Testis (tissue), 3 donors: Measurements from ENCODE around the gene CYP51A1. TPM values are rescaled to one million over a fixed set of nuclear protein-coding genes. Genes with fewer than 3 reads are reported as not detected.

Source experiments
- DNase-seq: peaks from one replicate; pipeline ENCODE4 v3.0.0-alpha.2; 2019
- H3K27ac ChIP-seq, 2 donors: fragments of 200-600 bp; sonication (generic); one replicate each; pipeline ENCODE4 v1.5.1; 2019
- H3K27me3 ChIP-seq: fragments of 200-600 bp; sonication (generic); one replicate; pipeline ENCODE4 v1.5.1; 2019
- H3K36me3 ChIP-seq: fragments of 200-600 bp; sonication (generic); one replicate; pipeline ENCODE4 v1.5.1; 2017; ENCODE audit warnings: low read depth; ENCODE audit errors: missing control alignments
- H3K4me1 ChIP-seq: fragments of 200-600 bp; sonication (generic); one replicate; pipeline ENCODE4 v1.5.1; 2019
- H3K4me3 ChIP-seq, 2 donors: fragments of 200-600 bp; sonication (generic); one replicate each; pipeline ENCODE4 v1.5.1; 2017 to 2019
- H3K9me3 ChIP-seq: fragments of 200-600 bp; sonication (generic); one replicate; pipeline ENCODE4 v1.5.1; 2017
- POLR2A ChIP-seq: fragments of 450-650 bp; IDR thresholded peaks from one replicate; pipeline ENCODE4 v1.6.1; 2017; ENCODE audit warnings: antibody characterized with exemption, mild to moderate bottlenecking, moderate library complexity
- WGBS, 2 donors: methylation state at CpG; one replicate each; pipeline ENCODE4 v1.1.5; 2018; 5-methylcytosine and 5-hydroxymethylcytosine counted together
- intact Hi-C: fragments of 100-400 bp; cut with DNase I; formaldehyde crosslinking; loops from one replicate; pipeline ENCODE4 v1.15.1; 2023; ENCODE audit warnings: low total_unique reads
- polyA plus RNA-seq: library from polyadenylated mRNA; stranded (reverse); fragments of 350-450 nt; fragmentation: Illumina TruSeq; extraction: RNeasy Lipid Tissue Mini Kit (QIAGEN cat#74804); gene quantifications from one replicate; pipeline ENCODE4 v1.2.3, GENCODE V29; 2014; ENCODE audit warnings: low read depth, low replicate concordance; ENCODE audit not compliant: insufficient read depth
- total RNA-seq, 2 donors: library from RNA; depleted of rRNA; stranded (reverse); fragments of >200 nt; gene quantifications; one replicate each; pipeline ENCODE4 v1.2.3, GENCODE V29; 2016
- TF ChIP-seq, protein P1 (sequence below), 3 experiments: fragments of 450-650 bp in 2 of 3; fragments of 200-600 bp in 1 of 3; sonication (generic) in 1 of 3; IDR thresholded peaks; one replicate each; pipeline ENCODE4 v1.5.1; 2016 to 2019; ENCODE audit warnings: antibody characterized with exemption in 3 of 3, mild to moderate bottlenecking in 2 of 3, moderate library complexity in 1 of 3

Gene CYP51A1
- total and polyA plus RNA-seq, 3 donors from 2014 or later = 138 to 147 (median 141) TPM

DNA sequence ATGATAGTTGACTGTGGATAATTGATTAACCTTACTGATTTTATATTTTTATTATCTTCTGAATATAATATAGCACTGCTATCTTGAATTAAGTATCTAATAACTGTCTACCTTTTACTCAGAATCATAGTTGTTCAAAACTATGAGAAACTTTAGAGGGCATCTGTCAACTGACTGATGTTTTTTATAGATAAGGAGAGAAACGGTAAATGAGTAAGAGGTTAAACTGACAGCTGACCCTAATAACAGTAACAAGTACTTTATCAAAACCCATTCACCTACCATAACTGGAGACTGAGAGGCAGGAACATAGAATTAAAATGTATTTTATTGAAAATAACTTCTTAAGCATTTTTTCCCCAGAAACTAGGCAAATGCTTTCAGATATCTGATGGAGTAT, 62.2 kb downstream of the CYP51A1 start:
- intact Hi-C loops = no loop called here
- Histone ChIP-seq H3K4me1 (no peaks in the 10 kb centered on the region), H3K36me3 (no peaks in the 10 kb centered on the region), H3K27ac (no peak overlapping the region), H3K27me3 (no peaks in the 10 kb centered on the region), H3K4me3 (no peak overlapping the region), H3K9me3 (no peaks in the 10 kb centered on the region)
- WGBS, 2 donors = 81 to 90% methylated on average over 1 of the region's 1 CpG
- no peak for DNase-seq
- TF ChIP-seq, protein P1, sequence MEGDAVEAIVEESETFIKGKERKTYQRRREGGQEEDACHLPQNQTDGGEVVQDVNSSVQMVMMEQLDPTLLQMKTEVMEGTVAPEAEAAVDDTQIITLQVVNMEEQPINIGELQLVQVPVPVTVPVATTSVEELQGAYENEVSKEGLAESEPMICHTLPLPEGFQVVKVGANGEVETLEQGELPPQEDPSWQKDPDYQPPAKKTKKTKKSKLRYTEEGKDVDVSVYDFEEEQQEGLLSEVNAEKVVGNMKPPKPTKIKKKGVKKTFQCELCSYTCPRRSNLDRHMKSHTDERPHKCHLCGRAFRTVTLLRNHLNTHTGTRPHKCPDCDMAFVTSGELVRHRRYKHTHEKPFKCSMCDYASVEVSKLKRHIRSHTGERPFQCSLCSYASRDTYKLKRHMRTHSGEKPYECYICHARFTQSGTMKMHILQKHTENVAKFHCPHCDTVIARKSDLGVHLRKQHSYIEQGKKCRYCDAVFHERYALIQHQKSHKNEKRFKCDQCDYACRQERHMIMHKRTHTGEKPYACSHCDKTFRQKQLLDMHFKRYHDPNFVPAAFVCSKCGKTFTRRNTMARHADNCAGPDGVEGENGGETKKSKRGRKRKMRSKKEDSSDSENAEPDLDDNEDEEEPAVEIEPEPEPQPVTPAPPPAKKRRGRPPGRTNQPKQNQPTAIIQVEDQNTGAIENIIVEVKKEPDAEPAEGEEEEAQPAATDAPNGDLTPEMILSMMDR (IDR thresholded peaks at IDR 0.05) = no peak
- TF ChIP-seq POLR2A = no peak

DNA sequence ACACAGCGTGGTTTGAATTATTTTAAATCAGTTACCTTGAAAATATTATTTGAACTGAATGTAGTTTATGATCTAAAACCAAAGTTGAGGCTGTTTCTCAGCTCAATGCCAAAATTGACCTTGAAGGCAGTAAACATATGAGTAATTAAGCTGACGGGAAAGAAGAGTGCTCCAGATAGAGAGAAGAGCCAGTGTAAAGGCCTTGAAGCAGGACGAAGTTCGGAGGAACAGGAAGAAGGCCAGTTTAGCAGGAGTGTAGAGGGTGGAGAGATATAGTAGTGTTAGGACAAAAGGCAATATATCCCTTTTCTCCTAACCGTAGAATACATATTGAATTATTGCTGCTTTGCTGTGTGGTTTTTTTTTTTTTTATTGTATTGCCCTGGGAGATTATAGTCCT, 63.2 kb downstream of the CYP51A1 start:
- Histone ChIP-seq H3K27ac (peak overlapping the region in 1 of 2 donors; percentile 21), H3K36me3 (no peaks in the 10 kb centered on the region), H3K4me3 (no peak overlapping the region), H3K27me3 (no peaks in the 10 kb centered on the region), H3K4me1 (no peaks in the 10 kb centered on the region), H3K9me3 (no peaks in the 10 kb centered on the region)
- TF ChIP-seq POLR2A = no peak
- TF ChIP-seq, protein P1 (IDR thresholded peaks at IDR 0.05) = no peak
- peak; percentile 26 for DNase-seq
- intact Hi-C loops = no loop called here
- 37 to 51% methylated on average over 5 of the region's 5 CpGs for WGBS, 2 donors

DNA sequence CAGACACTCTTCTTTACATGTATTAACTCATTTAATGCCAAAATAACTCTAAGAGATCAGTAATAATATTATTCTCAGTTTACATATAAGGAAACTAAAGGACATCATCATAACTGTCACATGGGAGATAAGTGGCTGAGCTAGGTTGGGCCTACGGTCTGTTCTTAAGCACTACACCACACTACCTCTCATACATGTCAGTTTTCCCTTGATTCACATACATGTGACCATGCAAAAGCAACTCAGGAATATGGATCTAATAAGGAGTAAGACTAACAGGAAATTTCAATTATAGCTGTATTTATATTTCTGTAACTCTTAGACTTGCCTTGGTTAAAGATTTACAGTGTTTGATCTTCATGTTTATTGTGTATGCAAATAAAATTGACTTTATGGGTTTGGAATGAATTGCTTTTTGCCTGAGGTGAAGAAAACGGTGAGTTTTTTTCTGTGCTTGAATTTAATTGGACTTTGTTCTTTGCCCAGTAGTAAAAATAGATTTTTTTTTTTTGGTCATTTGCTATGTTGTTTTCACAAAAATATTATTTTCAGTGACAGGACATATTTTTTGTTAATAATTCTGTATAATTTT, 69.7 kb downstream of the CYP51A1 start:
- 88 to 96% methylated on average over 2 of the region's 2 CpGs for WGBS, 2 donors
- no peak for TF ChIP-seq POLR2A
- TF ChIP-seq, protein P1 (IDR thresholded peaks at IDR 0.05) = no peak
- Histone ChIP-seq H3K27me3 (no peaks in the 10 kb centered on the region), H3K27ac (no peak overlapping the region), H3K9me3 (no peaks in the 10 kb centered on the region), H3K4me3 (no peak overlapping the region), H3K4me1 (no peaks in the 10 kb centered on the region), H3K36me3 (no peaks in the 10 kb centered on the region)
- intact Hi-C loops = no loop called here
- DNase-seq = no peak

Other genes with a start within 250 kb of the CYP51A1 start
- gene AKAP9, start 193.6 kb downstream of the CYP51A1 start, total RNA-seq = 10 to 100 TPM; 67.3 to 69.0 TPM
- gene AKAP9, start 193.6 kb downstream of the CYP51A1 start, polyA plus RNA-seq = 6.7 TPM
- 10 to 100 TPM in 1 of 2 donors, 1 to 10 TPM in 1; 7.7 to 14.8 TPM for gene LRRD1, start 44.7 kb upstream of the CYP51A1 start, total RNA-seq
- 8.7 TPM for gene LRRD1, start 44.7 kb upstream of the CYP51A1 start, polyA plus RNA-seq
- 100 to 1,000 TPM; 116 to 140 TPM for gene KRIT1, start 111.4 kb upstream of the CYP51A1 start, total RNA-seq
- gene KRIT1, start 111.4 kb upstream of the CYP51A1 start, polyA plus RNA-seq = 45.0 TPM
- gene ANKIB1, start 111.5 kb upstream of the CYP51A1 start, total RNA-seq = 10 to 100 TPM; 84.4 to 97.8 TPM
- 66.8 TPM for gene ANKIB1, start 111.5 kb upstream of the CYP51A1 start, polyA plus RNA-seq